ENCODE measurements around the gene CELF4.

Gene CELF4

DNA sequence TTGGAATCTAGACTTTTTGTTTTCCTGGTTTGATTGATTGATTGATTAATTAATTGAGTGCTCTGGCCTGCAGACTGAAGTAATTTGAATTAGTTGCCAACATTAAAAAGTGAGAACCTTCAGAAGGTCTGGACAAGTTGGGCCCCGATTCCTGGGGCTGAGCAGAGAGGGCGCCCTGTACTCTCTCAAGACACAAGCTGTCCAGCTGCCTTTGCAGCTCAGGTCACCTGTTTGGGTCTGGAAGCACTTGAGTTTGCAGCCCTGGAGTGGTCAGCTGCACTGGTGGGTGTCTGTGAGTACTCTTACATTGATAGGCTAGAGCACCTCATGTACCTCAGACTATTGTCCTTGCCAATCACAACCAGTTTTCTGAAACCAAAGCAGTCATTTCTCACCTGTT, 22.7 kb upstream of the CELF4 start:
- DNase-seq (ENCODE audit: insufficient read length) (no peak), FAIRE-seq (no peak)
- TF ChIP-seq TAF1 (IDR thresholded peaks at IDR 0.05; ENCODE audit: borderline replicate concordance, low read depth, low read length) (no peak), POLR2A (IDR thresholded peaks at IDR 0.05; ENCODE audit: low read depth, low read length) (no peak), POLR2AphosphoS5 (IDR thresholded peaks at IDR 0.05; ENCODE audit: low read depth, low read length) (no peak)

GRCh38 chr18:37586656-37587225, 21.1 kb upstream of the CELF4 start:
- TF ChIP-seq POLR2AphosphoS5 (IDR thresholded peaks at IDR 0.05; ENCODE audit: low read depth, low read length), result no peak
- TF ChIP-seq POLR2A (IDR thresholded peaks at IDR 0.05; ENCODE audit: low read depth, low read length), result no peak
- TF ChIP-seq TAF1 (IDR thresholded peaks at IDR 0.05; ENCODE audit: borderline replicate concordance, low read depth, low read length), result no peak
- FAIRE-seq (no peak), DNase-seq (ENCODE audit: insufficient read length) (no peak)

GRCh38 chr18:37584952-37585695, 19.5 kb upstream of the CELF4 start:
- TF ChIP-seq POLR2AphosphoS5 (IDR thresholded peaks at IDR 0.05; ENCODE audit: low read depth, low read length) (no peak), POLR2A (IDR thresholded peaks at IDR 0.05; ENCODE audit: low read depth, low read length) (no peak), TAF1 (IDR thresholded peaks at IDR 0.05; ENCODE audit: borderline replicate concordance, low read depth, low read length) (no peak)
- DNase-seq (ENCODE audit: insufficient read length) (no peak), FAIRE-seq (no peak)

DNA sequence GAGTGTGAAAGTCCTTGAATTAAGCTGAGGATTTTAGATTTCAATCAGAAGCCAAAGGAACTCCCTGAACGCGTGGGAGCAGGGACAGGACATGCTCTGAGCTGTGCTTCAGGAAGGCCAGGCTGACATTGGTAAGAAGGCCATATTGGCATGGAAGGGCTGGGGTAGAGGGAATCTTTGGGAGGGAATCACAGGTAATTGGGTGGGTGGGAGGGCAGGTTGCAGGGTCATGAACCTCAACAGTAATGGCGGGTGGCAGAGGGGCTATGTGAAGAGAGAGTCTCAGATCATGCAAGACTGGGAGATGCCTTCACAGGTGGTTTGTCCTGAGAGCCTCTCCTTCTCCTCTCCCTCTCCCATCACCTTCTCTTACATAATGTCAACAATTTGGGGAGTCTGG, 18.6 kb upstream of the CELF4 start:
- no peak for FAIRE-seq
- TF ChIP-seq TAF1 (IDR thresholded peaks at IDR 0.05; ENCODE audit: borderline replicate concordance, low read depth, low read length), result no peak
- TF ChIP-seq POLR2A (IDR thresholded peaks at IDR 0.05; ENCODE audit: low read depth, low read length), result no peak
- no peak for TF ChIP-seq POLR2AphosphoS5 (IDR thresholded peaks at IDR 0.05; ENCODE audit: low read depth, low read length)
- DNase-seq (ENCODE audit: insufficient read length), result no peak

DNA sequence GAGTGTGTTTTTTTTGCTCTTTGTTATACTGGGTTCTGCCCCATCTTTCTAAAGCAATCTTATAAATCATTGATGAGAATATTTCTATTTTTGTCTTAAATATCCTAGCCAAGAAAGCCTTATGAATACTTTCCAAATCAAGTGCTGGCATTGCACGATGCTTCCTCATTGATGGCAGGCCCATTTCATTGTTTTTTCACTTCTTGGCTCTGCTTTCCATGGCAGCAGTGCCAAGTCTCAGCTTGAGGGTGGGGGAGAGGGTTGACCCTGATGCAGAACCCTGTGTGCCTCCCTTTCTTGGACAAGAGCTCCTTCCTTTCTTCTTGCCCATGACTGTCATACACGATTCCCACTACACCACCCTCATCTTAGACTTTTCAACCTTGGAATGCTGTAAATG, 16.7 kb upstream of the CELF4 start:
- FAIRE-seq (no peak), DNase-seq (ENCODE audit: insufficient read length) (no peak)

DNA sequence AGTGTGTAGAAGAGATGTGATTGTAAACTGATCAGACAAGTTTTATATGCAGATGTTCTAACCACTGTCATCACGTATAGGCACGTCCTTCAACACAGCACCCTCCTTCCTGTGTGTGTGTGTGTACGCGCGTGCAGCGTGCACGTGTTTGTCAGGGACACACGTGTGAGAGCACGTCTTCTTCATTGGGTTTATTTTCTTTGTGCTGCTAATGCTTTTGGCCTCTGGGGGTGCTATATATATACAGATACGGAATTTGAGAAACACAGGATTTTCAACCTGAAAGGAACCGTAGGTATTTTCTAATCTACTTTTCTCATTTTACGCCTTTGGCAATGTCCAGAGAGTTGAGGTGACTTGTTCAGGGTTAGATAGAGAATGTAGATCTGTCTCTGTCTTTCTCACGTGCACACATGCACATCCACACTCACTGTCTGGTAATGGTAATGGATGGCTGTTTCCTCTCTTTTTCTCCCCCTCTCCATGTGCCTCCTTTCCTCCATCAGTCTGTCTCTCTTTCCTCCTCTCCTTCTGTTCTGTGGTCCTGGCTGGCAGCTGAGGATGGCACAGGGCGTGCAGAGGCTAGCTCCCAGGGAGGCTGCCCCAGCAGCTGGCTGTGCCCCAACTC, 13.4 kb upstream of the CELF4 start:
- FAIRE-seq, result peak; percentile 64
- no peak for DNase-seq (ENCODE audit: insufficient read length)
- no peak for TF ChIP-seq POLR2AphosphoS5 (IDR thresholded peaks at IDR 0.05; ENCODE audit: low read depth, low read length)
- no peak for TF ChIP-seq POLR2A (IDR thresholded peaks at IDR 0.05; ENCODE audit: low read depth, low read length)
- no peak for TF ChIP-seq TAF1 (IDR thresholded peaks at IDR 0.05; ENCODE audit: borderline replicate concordance, low read depth, low read length)

More for the DNA sequence above, 16.7 kb upstream of the CELF4 start:
- no peak for TF ChIP-seq POLR2AphosphoS5 (IDR thresholded peaks at IDR 0.05; ENCODE audit: low read depth, low read length)

GRCh38 chr18:37578182-37578678, 12.6 kb upstream of the CELF4 start:
- no peak for FAIRE-seq
- TF ChIP-seq POLR2A (IDR thresholded peaks at IDR 0.05; ENCODE audit: low read depth, low read length) (no peak), POLR2AphosphoS5 (IDR thresholded peaks at IDR 0.05; ENCODE audit: low read depth, low read length) (no peak), TAF1 (IDR thresholded peaks at IDR 0.05; ENCODE audit: borderline replicate concordance, low read depth, low read length) (no peak)
- no peak for DNase-seq (ENCODE audit: insufficient read length)

- TF ChIP-seq POLR2AphosphoS5 (IDR thresholded peaks at IDR 0.05; ENCODE audit: low read depth, low read length), result no peak
- TF ChIP-seq POLR2A (IDR thresholded peaks at IDR 0.05; ENCODE audit: low read depth, low read length), result no peak
- no peak for TF ChIP-seq TAF1 (IDR thresholded peaks at IDR 0.05; ENCODE audit: borderline replicate concordance, low read depth, low read length)
- FAIRE-seq (no peak), DNase-seq (ENCODE audit: insufficient read length) (no peak)
Measured at GRCh38 chr18:37577051-37577611, 11.5 kb upstream of the CELF4 start.

- TF ChIP-seq POLR2A (IDR thresholded peaks at IDR 0.05; ENCODE audit: low read depth, low read length) (no peak), TAF1 (IDR thresholded peaks at IDR 0.05; ENCODE audit: borderline replicate concordance, low read depth, low read length) (no peak), POLR2AphosphoS5 (IDR thresholded peaks at IDR 0.05; ENCODE audit: low read depth, low read length) (no peak)
- DNase-seq (ENCODE audit: insufficient read length), result no peak
- no peak for FAIRE-seq
Measured at GRCh38 chr18:37575646-37576045, 10.0 kb upstream of the CELF4 start.

GRCh38 chr18:37574113-37574512, 8.5 kb upstream of the CELF4 start:
- no peak for FAIRE-seq

GRCh38 chr18:37572736-37573135, 7.1 kb upstream of the CELF4 start:
- FAIRE-seq, result no peak
- no peak for TF ChIP-seq TAF1 (IDR thresholded peaks at IDR 0.05; ENCODE audit: borderline replicate concordance, low read depth, low read length)
- TF ChIP-seq POLR2AphosphoS5 (IDR thresholded peaks at IDR 0.05; ENCODE audit: low read depth, low read length), result no peak
- TF ChIP-seq POLR2A (IDR thresholded peaks at IDR 0.05; ENCODE audit: low read depth, low read length), result no peak
- DNase-seq (ENCODE audit: insufficient read length), result no peak

More at GRCh38 chr18:37574113-37574512, 8.5 kb upstream of the CELF4 start:
- TF ChIP-seq POLR2AphosphoS5 (IDR thresholded peaks at IDR 0.05; ENCODE audit: low read depth, low read length) (no peak), TAF1 (IDR thresholded peaks at IDR 0.05; ENCODE audit: borderline replicate concordance, low read depth, low read length) (no peak), POLR2A (IDR thresholded peaks at IDR 0.05; ENCODE audit: low read depth, low read length) (no peak)
- DNase-seq (ENCODE audit: insufficient read length), result no peak

Data from GM12892 (cell line).